Endothelial cell (in vitro differentiated cells): ENCODE measurements around the gene SLC9A1. TPM values are rescaled to one million over a fixed set of nuclear protein-coding genes. Genes with fewer than 3 reads are reported as not detected.

Source experiments
- DNase-seq: peaks from one replicate; pipeline ENCODE4 v3.0.0; 2021; ENCODE audit warnings: low spot score
- H3K27ac Mint-ChIP-seq: one replicate; pipeline ENCODE4 v1.8.0; 2021; ENCODE audit warnings: mixed read lengths, inconsistent platforms; ENCODE audit not compliant: unreplicated experiment
- H3K27me3 Mint-ChIP-seq: one replicate; pipeline ENCODE4 v1.8.0; 2021; ENCODE audit warnings: mild to moderate bottlenecking, moderate library complexity, mixed read lengths, inconsistent platforms; ENCODE audit not compliant: unreplicated experiment
- H3K36me3 Mint-ChIP-seq: one replicate; pipeline ENCODE4 v1.8.0; 2021; ENCODE audit warnings: mild to moderate bottlenecking, low read depth, mixed read lengths, inconsistent platforms; ENCODE audit not compliant: unreplicated experiment
- H3K4me1 Mint-ChIP-seq: one replicate; pipeline ENCODE4 v1.8.0; 2021; ENCODE audit warnings: mild to moderate bottlenecking, mixed read lengths, inconsistent platforms; ENCODE audit not compliant: unreplicated experiment
- H3K4me3 Mint-ChIP-seq: one replicate; pipeline ENCODE4 v1.8.0; 2021; ENCODE audit warnings: mild to moderate bottlenecking, mixed read lengths, inconsistent platforms; ENCODE audit not compliant: unreplicated experiment
- H3K9me3 Mint-ChIP-seq: one replicate; pipeline ENCODE4 v1.8.0; 2021; ENCODE audit warnings: mixed read lengths, inconsistent platforms; ENCODE audit not compliant: unreplicated experiment
- CTCF ChIP-seq: fragments of 200-600 bp; sonication (generic); IDR thresholded peaks from one replicate; pipeline ENCODE4 v1.5.0; 2021; ENCODE audit warnings: antibody characterized with exemption; ENCODE audit not compliant: unreplicated experiment
- total RNA-seq: library from RNA; stranded (reverse); fragmentation: NEBNext Ultra II Directional; extraction: Animal tissue kit (Norgen Biotek cat#: 25700); gene quantifications from one replicate; pipeline ENCODE4 v1.2.1, GENCODE V29; 2021; ENCODE audit not compliant: unreplicated experiment

SLC9A1 gene
- total RNA-seq, 1 donor from 2014 or later: 96.2 TPM

- TF ChIP-seq CTCF: no peak
- no peak for DNase-seq
- peaks cover 24% of the 10 kb centered on the region for H3K36me3 Mint-ChIP-seq
- H3K9me3 Mint-ChIP-seq: no peaks in the 10 kb centered on the region
- peaks cover 65% of the 10 kb centered on the region for H3K4me1 Mint-ChIP-seq
- peak overlapping the region; percentile 54 for H3K27ac Mint-ChIP-seq
- peaks cover 15% of the 10 kb centered on the region for H3K27me3 Mint-ChIP-seq
- peak overlapping the region; percentile 52 for H3K4me3 Mint-ChIP-seq
Measured at GRCh38 chr1:27116697-27117096, 38.2 kb downstream of the SLC9A1 start.

GRCh38 chr1:27116232-27116631 is 38.7 kb downstream of the SLC9A1 start:
- Mint-ChIP-seq H3K4me3 (no peak overlapping the region), H3K4me1 (peaks cover 67% of the 10 kb centered on the region), H3K27me3 (peaks cover 15% of the 10 kb centered on the region), H3K9me3 (no peaks in the 10 kb centered on the region), H3K36me3 (peaks cover 24% of the 10 kb centered on the region), H3K27ac (no peak overlapping the region)
- no peak for DNase-seq
- TF ChIP-seq CTCF: no peak

DNA sequence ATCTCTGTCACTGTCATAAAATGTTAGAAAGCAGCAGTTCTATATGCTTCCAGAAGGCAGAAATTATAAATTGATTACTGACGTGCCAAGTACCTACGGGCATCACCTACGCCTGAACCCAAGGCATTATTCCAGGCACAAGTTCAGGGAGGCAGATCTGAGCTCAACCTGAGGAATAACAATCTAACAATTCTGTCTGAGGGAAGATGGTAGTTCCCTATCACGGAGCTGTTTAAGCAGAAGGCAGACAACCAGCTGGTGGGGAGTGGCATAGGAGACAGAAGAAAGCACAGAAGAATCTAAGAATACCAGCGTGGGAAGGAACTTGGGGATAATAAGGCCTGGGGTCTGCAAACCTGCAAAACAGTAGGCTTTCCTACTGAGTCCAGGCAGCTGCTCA is 40.4 kb downstream of the SLC9A1 start:
- Mint-ChIP-seq H3K9me3 (no peaks in the 10 kb centered on the region), H3K27me3 (peaks cover 15% of the 10 kb centered on the region), H3K36me3 (peaks cover 27% of the 10 kb centered on the region), H3K4me3 (no peak overlapping the region), H3K4me1 (peaks cover 71% of the 10 kb centered on the region), H3K27ac (peak overlapping the region; percentile 94)
- DNase-seq: no peak
- TF ChIP-seq CTCF: no peak

DNA sequence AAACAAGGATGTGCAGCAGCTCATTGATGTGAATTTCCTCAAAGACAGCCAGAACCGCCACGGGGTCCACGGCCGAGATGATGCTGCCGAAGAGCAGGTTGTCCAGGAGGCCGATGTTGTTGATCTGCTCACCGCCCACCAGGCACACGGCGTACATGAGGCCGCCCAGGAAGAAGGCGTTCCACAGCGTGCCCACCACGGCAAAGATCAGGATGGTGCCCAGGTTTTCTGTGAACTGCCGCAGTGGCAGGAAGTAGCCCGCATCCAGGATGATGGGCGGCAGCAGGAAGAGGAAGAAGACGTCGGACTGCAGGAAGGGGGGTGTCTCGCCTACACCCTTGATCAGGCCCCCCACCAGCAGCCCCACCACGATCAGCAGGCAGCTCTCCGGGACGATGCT is 41.1 kb downstream of the SLC9A1 start:
- Mint-ChIP-seq H3K27me3 (peaks cover 16% of the 10 kb centered on the region), H3K9me3 (no peaks in the 10 kb centered on the region), H3K4me1 (peaks cover 68% of the 10 kb centered on the region), H3K4me3 (peak overlapping the region; percentile 86), H3K27ac (peak overlapping the region; percentile 94), H3K36me3 (peaks cover 27% of the 10 kb centered on the region)
- TF ChIP-seq CTCF: no peak
- no peak for DNase-seq

- no peaks in the 10 kb centered on the region for H3K9me3 Mint-ChIP-seq
- H3K4me1 Mint-ChIP-seq: peaks cover 59% of the 10 kb centered on the region
- TF ChIP-seq CTCF: no peak
- peak overlapping the region; percentile 31 for H3K4me3 Mint-ChIP-seq
- peak overlapping the region; percentile 75 for H3K27ac Mint-ChIP-seq
- H3K27me3 Mint-ChIP-seq: peaks cover 17% of the 10 kb centered on the region
- H3K36me3 Mint-ChIP-seq: peaks cover 26% of the 10 kb centered on the region
- DNase-seq: peak; percentile 72
Measured at GRCh38 chr1:27111626-27112573, 43.0 kb downstream of the SLC9A1 start.
